Fibroblast of villous mesenchyme (primary cell): ENCODE results near the gene CSF2. TPM values are rescaled to one million over a fixed set of nuclear protein-coding genes. Genes with fewer than 3 reads are reported as not detected.

Experiments used
- DNase-seq: peaks from one replicate; pipeline ENCODE4 v3.0.0-alpha.2; 2010; ENCODE audit warnings: low read depth
- H3K4me3 ChIP-seq: 2 replicates; pipeline ENCODE4 v1.5.1; 2011; ENCODE audit warnings: low read depth, mild to moderate bottlenecking, low read length
- CTCF ChIP-seq: IDR thresholded peaks from 2 replicates; pipeline ENCODE4 v1.5.1; 2012; ENCODE audit warnings: low read depth, mild to moderate bottlenecking, low read length; ENCODE audit not compliant: insufficient read depth
- total RNA-seq: library from RNA; depleted of rRNA; stranded (reverse); fragments of >200 nt; gene quantifications from 2 replicates; pipeline ENCODE4 v1.2.3, GENCODE V29; 2012

CSF2 gene
- total RNA-seq, 1 donor = 0.43 TPM

GRCh38 chr5:132085686-132086085, 12.1 kb downstream of the CSF2 start:
- DNase-seq = no peak
- no peak for TF ChIP-seq CTCF

GRCh38 chr5:132086277-132086794, 12.7 kb downstream of the CSF2 start:
- DNase-seq = peak; percentile 70
- no peak overlapping the region for H3K4me3 ChIP-seq
- TF ChIP-seq CTCF = no peak

More at GRCh38 chr5:132085686-132086085, 12.1 kb downstream of the CSF2 start:
- H3K4me3 ChIP-seq = no peak overlapping the region

- DNase-seq = no peak
- TF ChIP-seq CTCF = no peak
- H3K4me3 ChIP-seq = no peak overlapping the region
These were observed 13.6 kb downstream of the CSF2 start for GRCh38 chr5:132087176-132087575.

GRCh38 chr5:132087661-132088060, 14.1 kb downstream of the CSF2 start:
- no peak for DNase-seq
- no peak for TF ChIP-seq CTCF
- H3K4me3 ChIP-seq = no peak overlapping the region

- no peak for TF ChIP-seq CTCF
- DNase-seq = no peak
- H3K4me3 ChIP-seq = no peak overlapping the region
These were observed 15.8 kb downstream of the CSF2 start for GRCh38 chr5:132089363-132089762.

GRCh38 chr5:132090107-132090506, 16.5 kb downstream of the CSF2 start:
- H3K4me3 ChIP-seq = no peak overlapping the region
- peak; percentile 78 for DNase-seq
- TF ChIP-seq CTCF = no peak

- DNase-seq = no peak
- TF ChIP-seq CTCF = no peak
- no peak overlapping the region for H3K4me3 ChIP-seq
These were observed 19.7 kb downstream of the CSF2 start for GRCh38 chr5:132093271-132093670.
